ENCODE data around the gene ZDHHC13. TPM values are rescaled to one million over a fixed set of nuclear protein-coding genes. Genes with fewer than 3 reads are reported as not detected.

The ZDHHC13 gene
- total and polyA plus RNA-seq, 10 of the 15 experiments (the other 5 are each of a cell fraction or from before 2014, with no cell fraction given), result 8.5 to 34.2 (median 20.4) TPM

GRCh38 chr11:19121646-19122045 is 4.7 kb downstream of the ZDHHC13 start:
- ChIA-PET RAD21 (ENCODE audit: unreplicated experiment) (interaction anchor here (1.0 to 1.1 kb wide), 2 partner anchors 41 to 45 kb away, joined by 3 read pairs; no protein-coding TSS in a partner anchor), POLR2A (interaction anchor here (1.1 kb wide), 2 partner anchors 20 to 26 kb away, joined by 3 read pairs; no protein-coding TSS in a partner anchor), SMC1A (ENCODE audit: uncharacterized antibody, unreplicated experiment) (interaction anchor here (0.8 to 1.9 kb wide), 7 partner anchors 9 to 45 kb away, joined by 3 to 6 read pairs (median 4); no protein-coding TSS in a partner anchor), CTCF (interaction anchor here (1.0 to 1.9 kb wide), 6 partner anchors 13 to 117 kb away, joined by 3 to 20 read pairs (median 4); no protein-coding TSS in a partner anchor)
- WGBS (ENCODE audit: insufficient coverage, insufficient replicate concordance, low lambda C conversion rate, missing lambda C conversion rate), result 17% methylated on average over 2 of the region's 2 CpGs
- intact Hi-C loops (cut with micrococcal nuclease; ENCODE audit: unreplicated experiment) (no loop called here), in situ Hi-C loops (cut with MboI) (no loop called here)
- H3K4me2 ChIP-seq (ENCODE audit: control insufficient read depth, insufficient read depth), result peak overlapping the region; percentile 48; the same call in 1 of the 2 replicates
- H3K9ac ChIP-seq (ENCODE audit: control insufficient read depth, insufficient read depth, low read length), result no peak overlapping the region
- H4K20me1 ChIP-seq (ENCODE audit: control insufficient read depth, insufficient read depth), result no peaks in the 10 kb centered on the region
- H3K27me3 ChIP-seq (replicated peaks in 1 of 2; ENCODE audit: control insufficient read depth in 2 of 2, insufficient read depth in 2 of 2, low read length in 1 of 2), result no peaks in the 10 kb centered on the region
- no peak overlapping the region for H2AFZ ChIP-seq (ENCODE audit: control insufficient read depth, low read depth, low read length)
- TF ChIP-seq TARDBP (IDR thresholded peaks at IDR 0.05; ENCODE audit: borderline replicate concordance) (no peak), ZBTB4 (CRISPR knock-in tag; IDR thresholded peaks at IDR 0.05) (no peak), RAD21 (IDR thresholded peaks at IDR 0.05; ENCODE audit: insufficient read depth, low read depth, low read length) (no peak), ZZZ3 (IDR thresholded peaks at IDR 0.05; ENCODE audit: control insufficient read depth, insufficient read length, low read depth) (no peak)
- H3K27ac ChIP-seq (ENCODE audit: control insufficient read depth, insufficient read depth), result no peak overlapping the region
- no TSS peak for BruUV-seq (replicated peaks)
- FAIRE-seq (no peak), ATAC-seq (no peak), DNase-seq (ENCODE audit: low read depth, low spot score) (no peak)
- peaks cover 48% of the 10 kb centered on the region for H3K79me2 ChIP-seq (ENCODE audit: control insufficient read depth, insufficient read depth, low read length)
- H3K4me1 ChIP-seq (ENCODE audit: control insufficient read depth, insufficient read depth, low read length), result peaks cover 8% of the 10 kb centered on the region
- no peak overlapping the region for H3K4me3 ChIP-seq
- H3K9me3 ChIP-seq (replicated peaks; ENCODE audit: control insufficient read depth, insufficient read depth, low read length), result no peaks in the 10 kb centered on the region; the same call in 2 of the 3 replicates
- H3K36me3 ChIP-seq (ENCODE audit: control insufficient read depth in 2 of 2, insufficient read depth in 2 of 2, low read length in 1 of 2), result peaks cover 0 to 16% of the 10 kb centered on the region in 2 experiments; a peak in 3 of 4 replicates
